Fibroblast of peridontal ligament (primary cell): ENCODE measurements around the gene METTL25B.

Source experiments
- DNase-seq: peaks from one replicate; pipeline ENCODE4 v3.0.0-alpha.2; 2010; ENCODE audit errors: extremely low read depth

Gene METTL25B

DNA sequence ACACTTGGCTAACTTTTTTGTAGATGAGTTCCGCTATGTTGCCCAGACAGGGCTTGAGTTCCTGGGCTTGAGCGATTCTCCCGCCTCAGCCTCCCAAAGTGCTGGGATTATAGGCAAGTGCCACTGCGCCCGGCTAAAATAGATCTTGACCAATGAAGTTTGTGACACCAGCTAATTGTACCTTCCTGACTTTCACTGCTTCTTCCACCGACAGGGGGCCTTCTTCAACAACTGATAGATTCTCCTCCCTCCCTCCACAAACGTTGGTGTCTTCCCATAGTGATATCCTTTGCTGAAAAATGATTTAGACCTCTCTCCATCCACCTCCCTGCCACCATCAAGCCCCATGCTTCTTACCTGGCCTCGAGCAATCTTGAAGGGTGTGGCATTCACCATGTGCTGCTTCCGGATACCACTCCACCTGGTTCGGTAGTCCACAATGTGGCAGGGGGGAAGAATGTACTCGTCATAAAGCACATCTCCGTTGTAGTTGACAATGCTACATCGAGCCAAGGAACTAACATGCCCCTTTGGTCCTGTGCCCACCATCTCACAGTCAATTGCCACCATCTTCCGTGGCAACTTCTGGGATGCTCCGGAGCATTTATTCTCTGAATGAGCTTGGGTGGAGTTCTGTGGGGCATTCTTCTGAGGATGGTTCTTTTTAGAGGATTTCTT lies 1.6 kb upstream of the METTL25B start:
- DNase-seq: peak; percentile 75

DNA sequence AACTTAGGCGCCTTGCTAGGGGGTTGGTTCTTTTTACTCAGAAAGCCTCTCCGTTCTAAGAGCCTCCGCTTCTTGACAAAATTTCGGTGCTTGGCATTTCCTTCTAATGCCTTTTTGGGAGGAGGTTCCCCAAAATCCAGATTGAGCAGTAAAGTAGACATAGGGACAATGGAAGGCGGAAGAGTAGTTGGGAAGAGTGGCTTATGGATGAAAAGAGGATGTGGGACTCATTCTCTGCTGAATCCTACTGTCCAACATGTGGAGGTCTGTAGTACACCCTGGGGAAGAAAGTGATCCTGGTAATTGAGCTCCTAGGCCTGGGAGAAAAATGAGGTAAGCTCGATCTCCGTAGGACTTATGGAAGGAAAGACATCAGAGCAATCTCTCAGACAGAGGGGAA lies 777 bp upstream of the METTL25B start:
- no peak for DNase-seq

DNA sequence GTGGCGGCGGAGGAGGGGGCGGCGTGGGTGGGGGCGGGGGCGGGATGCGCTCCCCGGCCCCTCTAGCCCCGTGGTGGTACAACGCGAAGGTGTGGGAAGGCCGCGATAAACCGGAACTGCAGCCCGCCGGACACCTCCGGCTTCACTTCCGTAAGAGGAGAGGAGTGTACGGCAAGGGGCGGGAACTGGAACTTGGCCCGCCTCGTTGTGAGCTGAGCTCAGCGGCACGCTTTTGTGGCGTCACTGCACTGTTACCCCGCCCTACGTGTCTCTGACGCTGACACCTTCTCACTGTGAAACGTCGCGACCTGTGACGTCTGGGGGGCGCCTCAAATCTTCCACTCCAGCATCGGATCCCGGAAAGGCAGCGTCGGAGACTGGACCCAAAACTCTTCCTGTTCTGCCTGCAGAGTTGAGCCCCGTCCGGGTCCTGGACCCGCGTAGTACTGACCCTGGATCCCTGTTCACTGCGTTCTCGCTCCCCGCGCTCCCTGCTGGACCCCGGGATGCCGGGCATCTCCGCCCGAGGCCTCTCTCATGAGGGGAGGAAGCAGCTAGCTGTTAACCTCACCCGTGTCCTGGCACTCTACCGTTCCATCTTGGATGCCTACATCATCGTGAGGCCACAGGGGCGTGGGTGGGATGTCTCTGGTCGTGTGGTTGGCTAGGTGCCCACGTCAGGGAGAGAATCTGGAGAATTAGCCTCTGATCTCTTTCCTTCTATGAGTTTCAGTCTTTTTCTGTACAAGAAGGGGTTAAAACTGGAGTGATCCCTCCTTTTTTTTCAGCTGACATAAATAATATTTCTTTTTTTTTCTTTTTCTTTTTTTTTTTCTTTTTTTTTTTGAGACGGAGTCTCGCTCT lies 562 bp downstream of the METTL25B start, which contains the start of gene ISG20L2:
ISG20L2 (minus strand) TSS at position 168 of the 864 bp plus-strand sequence. CDS start 1,114 bp downstream, outside the sequence.
- peak; percentile 98 for DNase-seq

DNA sequence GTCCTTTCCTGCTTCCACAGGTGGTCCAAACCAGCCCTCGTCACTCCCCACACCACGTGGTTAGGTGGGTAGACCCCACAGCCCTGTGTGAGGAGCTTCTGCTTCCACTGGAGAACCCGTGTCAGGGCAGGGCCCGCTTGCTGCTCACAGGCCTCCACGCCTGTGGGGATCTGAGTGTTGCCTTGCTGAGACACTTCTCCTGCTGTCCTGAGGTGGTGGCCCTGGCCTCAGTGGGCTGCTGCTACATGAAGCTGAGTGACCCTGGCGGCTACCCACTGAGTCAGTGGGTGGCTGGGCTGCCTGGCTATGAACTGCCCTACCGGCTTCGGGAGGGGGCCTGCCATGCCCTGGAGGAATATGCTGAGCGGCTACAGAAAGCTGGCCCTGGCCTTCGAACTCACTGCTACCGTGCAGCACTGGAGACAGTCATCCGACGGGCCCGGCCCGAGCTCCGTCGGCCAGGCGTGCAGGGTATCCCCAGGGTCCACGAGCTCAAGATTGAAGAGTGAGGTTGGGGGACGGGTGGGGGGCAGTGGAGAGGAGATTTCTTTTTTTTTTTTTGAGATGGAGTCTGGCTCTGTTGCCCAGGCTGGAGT lies 5.8 kb downstream of the METTL25B start:
- DNase-seq: no peak

DNA sequence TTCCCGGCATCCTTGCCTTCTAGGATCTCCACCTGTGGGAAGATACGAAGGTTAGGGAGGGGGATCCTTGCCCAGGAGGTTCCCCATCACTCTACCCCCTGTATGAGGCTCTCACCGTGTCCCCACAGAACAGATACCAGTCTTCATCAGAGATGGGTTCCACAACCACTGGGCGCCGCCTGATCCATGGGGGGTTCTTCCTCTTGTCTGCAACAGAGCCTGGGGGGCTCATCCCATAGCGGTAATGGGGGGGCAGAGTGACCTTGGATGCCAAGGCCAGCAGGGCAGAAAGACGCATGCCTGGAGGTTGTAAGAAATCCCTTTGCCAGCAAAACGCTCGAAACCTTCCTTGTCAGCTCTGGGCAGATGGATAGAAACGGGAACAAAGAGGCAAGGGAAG lies 10.1 kb downstream of the METTL25B start:
- no peak for DNase-seq

DNA sequence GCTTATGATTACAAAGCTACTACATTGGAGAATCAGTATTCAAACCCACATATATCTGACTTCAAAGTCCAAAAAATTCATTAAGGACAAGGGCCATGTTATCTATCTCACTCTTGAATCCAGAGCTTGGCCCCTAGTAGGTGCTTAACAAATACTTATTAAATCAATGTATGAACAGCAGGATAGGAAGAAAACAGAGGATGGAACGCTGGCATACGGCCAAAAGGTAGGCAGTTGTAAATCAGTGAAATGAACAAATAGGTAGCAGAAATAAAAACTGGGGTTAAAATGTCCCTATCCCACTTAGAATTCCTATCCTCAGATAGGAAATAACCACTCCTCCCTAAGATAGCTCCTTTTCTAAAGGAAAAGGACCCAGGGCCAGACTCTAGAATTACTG lies 10.6 kb downstream of the METTL25B start:
- no peak for DNase-seq

DNA sequence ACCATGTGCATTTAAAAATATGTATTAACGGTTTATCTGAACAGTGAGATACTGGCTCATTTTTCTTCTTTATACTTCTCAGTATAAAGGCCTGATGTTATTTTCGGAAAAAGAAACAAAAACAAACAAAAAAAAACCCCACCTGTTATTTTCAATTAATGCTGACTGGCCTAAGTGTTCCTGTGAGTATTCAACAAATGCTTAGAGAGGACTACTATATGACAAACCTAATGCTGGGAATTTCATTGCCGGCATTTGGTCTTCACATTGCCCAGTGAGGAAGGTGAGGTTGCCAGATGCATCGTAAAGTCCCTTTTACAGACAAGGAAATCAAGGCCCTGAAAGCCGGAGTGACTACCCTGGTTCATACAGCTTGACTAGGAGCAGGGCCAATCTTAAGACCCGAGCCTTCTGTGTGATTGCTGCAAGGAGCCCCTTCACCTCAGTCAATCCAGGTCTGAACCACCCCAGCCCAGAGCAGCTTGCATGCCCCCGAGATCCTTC lies 12.0 kb downstream of the METTL25B start:
- no peak for DNase-seq

DNA sequence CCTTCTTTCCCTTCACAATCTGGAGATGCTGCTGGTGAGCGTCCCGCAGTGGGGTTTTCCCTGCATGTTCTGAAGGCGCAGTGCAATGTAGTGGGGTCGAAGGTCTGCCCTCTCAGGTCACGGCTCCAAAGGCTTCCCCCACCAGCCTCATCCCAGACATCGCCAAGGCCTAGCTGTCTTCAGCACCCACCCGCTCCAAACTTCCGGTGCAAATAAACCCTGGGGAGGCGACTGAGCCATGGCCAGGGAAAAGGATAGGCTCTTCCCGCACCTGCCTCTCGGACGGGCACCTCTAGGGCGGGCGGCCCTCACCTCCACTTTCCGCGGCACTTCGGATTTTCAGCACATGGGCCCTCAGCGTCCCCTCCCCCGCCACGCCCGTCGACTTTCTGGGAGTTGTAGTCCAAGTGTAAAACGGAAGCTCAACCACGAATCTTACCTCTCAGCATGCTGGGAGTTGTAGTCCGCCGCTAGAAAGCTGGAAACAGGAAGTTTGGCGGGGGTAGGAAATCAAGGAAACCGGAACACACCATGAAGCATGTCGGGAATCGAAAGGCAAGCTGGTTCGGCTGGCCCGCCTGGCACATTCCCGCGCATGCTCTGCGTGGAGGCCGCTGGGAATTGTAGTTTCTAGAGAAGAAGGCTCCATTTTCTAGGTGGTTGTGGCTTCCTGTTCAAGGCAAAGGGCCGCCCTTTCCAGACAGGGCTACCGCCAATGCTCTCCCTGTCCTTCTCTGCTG lies 12.6 kb downstream of the METTL25B start, which contains the start of gene MRPL24:
MRPL24 (minus strand) TSS at position 348 of the 740 bp plus-strand sequence. CDS start 2,384 bp downstream, outside the sequence.
- peak; percentile 99 for DNase-seq

DNA sequence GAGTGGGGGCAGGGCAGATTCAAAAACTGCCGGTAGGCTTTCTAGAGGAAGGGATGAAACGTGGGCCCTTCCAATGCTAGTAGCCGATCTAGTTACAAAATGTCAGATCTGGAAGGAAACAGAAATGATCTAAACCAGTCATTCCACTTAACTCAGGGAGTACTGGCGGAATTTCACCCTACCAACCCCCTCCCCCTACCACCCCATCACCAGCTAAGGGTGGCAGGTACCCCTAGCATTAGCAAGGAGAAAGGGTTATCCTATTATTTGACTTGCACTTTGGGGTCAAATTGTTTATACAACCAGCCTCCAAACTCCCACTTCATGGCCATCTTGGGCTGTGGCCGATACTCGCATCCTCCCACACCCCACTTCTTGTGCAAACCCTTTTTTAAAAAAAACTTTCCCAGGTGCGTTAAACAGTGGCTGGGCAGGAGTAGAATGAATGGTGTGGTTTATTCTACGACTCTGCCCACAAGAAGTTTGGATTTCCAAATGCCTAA lies 13.3 kb downstream of the METTL25B start:
- no peak for DNase-seq

DNA sequence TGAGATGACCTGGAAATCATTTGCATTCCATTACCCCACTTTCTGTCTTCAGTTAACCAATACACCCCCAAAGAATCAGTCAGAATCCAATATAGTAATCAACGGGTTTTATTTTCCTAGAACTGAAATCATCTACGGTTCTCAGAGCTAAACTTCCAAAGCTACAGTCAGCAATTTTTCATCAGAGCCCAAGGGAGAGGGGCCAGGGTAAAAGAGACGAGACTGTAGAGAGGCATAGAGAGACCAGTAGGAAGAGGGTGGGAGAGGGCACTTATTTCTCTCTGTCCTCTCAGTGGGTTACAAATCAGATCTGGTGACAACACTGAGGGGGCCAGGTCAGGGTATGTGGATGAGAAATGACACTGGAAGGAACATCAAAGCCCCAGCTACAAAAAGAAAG lies 13.7 kb downstream of the METTL25B start:
- DNase-seq: no peak

DNA sequence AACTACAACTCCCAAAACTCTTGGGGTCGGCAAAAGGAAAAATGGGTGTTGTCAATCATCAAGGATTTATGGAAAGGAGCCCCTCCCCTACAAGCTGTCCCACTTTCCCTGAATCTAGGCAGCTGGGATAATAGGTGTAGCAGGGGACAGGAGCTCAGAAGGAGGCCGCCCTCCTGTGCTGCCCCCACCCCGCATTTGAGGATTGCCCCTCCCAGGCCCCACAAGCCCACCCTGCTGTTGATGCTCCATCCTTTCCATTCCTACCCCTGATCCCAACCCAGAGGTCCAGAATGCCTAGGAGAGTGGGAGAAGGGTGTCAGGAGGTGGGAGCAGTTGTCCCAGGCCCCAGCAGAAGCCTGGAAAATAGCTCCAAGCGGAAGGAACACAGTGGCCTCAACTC lies 14.5 kb downstream of the METTL25B start:
- no peak for DNase-seq

DNA sequence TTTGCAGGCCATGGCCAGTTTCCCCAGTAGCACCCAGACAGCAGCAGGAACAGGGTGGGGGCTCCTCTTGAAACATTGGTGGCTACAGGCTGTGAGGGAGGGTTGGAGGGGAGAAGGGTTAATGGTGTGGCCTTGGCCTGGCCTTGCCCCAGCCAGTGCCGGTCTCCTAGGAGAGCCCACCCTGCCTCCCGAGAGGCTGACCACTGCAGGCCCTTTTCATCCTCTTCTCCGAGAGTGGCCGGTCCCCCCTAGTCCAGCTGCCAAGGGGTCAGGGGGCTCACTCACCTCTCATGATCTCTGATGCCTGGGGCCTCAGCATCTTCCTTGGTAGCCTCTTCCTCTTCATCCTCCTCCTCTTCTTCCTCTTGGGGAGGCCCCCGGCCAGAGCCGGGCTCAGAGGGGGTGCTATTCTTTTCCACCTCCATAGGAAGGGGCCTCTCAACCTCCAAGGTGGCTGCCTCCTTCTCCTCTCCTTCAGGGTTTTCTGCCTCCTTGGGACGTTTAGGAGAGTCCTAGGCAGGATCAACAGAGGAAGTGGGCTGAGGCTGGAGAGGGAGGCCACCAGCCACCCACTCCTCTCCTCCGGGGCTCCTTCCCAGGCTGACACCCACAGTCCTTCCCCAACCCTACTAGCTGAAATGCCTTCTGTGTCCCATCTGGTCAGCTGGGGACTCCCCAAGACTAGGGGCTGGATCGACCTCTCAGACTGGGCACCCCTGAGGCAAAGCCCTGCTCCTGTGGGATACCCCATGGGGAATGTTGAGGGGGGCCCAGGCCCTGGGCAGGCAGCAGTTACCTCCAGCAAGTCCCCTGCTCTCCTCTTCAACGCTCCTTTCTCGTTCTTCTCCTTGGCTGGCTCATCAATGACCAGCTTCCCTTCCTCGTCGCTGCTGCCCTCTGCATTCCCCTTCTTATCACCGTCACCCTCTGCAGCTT lies 15.4 kb downstream of the METTL25B start:
- DNase-seq: no peak

DNA sequence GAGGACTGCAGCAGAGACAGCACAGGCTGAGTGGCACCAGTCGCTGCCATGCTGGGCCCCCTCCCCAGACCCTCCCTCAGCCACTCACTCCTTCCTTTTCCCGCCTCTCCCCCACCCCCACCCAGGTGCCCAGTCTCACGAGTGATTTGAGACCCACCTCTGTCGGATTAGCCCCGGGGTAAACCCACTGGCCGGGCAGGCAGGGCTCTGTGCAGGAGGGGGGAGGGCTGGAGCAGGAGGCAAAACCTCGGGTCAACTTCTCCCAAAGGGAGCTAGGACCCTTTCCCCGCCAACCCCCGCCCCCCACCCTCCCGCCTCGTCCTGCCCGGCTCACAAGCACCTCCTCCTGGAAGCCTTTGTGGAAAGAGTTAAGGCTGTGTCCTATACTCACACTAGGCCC lies 16.1 kb downstream of the METTL25B start:
- no peak for DNase-seq

DNA sequence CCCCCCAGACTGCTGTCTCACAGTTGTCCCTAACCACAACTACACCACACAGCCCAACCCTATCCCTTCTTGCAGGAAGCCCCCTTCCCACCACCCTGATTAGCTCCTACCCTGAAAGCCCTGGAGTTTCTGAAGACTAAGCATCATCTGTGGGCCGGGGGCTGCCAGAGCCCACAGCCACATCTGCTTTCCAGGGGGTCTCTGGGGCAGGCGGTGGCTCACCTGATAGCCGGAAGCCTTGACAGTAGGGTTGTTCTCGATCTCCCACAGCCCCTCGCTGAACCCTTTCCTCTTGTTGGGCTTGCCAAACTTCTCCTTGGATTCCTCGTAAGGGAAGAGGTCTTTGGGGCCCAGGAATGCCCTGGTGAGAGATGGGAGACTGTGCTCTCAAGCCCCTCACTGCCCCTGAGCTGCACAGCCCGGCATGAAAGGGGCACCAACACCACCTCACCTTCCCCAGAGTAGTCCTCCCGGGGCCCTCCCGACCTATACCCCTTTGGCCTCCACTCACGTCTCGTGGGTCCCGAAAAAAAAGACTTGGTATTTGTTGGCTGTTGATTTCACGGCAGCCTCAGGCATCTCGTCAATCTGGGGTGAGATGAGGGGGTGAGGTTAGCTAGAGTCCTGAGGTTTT lies 16.6 kb downstream of the METTL25B start:
- no peak for DNase-seq

DNA sequence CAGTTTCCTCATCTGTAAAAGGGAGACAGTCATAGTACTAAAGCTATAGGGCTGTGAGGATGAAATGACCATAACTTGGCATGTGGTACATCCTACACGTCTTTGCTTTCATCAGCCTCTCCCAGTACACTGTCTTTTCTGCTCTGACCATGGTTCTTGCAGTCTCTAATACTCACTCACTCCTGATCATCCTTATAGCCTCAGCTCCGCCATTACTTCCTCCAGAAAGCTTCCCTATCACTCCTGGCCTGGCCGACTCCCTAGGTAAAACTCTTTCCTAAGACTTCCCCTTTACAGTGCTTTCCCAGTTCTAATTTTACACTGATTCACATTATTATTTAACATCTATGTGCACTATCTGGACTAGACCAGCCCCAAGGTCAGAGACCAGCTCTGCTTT lies 17.6 kb downstream of the METTL25B start:
- DNase-seq: no peak

DNA sequence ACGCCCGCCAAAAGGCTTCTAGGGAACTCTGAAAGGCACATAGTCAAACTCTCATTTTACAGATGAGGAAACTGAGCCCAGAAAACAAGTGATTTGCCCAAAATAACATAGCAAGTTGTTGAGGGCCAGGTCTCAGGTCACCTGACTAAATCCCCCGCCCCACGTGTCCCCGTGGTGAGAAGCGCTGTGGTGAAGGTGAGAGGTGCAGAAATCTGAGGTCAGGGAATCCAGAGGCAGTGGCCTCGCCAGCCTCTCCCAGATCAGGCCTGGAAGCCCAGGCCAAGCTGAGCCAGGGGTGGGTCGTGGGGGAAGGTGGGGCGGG lies 18.1 kb downstream of the METTL25B start:
- DNase-seq: no peak

DNA sequence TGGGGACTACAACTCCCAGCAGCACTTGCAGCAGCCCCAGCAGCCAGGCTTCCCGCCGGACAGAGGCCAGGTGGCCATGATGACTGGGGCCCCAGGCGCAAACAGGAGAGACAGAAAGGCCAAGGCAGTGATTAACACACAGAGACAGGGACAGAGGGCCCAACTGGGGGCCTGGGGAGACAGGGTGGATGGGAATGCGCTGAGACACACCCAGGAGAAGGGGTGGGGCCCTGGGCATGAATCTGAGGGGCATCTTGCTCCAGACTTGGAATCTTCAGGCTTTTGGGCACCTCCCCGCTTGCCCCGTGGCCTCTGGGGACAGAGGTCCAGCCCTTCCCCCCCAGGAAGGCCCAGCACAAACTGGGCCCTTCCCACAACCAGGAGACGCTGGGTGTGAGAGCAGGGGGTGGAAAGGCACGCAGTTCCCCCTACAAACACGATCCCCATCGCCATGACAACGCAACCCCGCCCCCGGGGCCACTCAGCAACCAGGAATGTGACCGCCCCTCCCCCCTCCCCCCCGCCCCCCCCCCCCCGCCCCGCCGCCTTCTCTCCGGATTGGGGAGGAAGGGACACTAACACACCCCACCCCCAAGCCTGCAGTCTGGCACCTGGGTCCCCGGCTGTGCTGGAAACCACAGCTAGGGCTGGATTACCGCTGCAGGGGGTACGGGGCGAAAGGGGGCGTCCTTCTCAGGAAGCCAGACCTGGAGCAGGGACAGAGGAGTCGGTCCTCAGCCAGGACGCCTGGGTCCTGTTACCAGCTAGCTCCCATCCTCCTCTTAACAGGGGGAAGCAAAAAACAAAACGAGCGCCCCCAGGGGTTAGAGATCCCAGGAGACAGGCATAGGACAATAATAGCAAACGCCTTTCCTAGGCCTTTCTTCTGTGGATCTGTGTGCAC lies 18.7 kb downstream of the METTL25B start:
- DNase-seq: peak; percentile 92

DNA sequence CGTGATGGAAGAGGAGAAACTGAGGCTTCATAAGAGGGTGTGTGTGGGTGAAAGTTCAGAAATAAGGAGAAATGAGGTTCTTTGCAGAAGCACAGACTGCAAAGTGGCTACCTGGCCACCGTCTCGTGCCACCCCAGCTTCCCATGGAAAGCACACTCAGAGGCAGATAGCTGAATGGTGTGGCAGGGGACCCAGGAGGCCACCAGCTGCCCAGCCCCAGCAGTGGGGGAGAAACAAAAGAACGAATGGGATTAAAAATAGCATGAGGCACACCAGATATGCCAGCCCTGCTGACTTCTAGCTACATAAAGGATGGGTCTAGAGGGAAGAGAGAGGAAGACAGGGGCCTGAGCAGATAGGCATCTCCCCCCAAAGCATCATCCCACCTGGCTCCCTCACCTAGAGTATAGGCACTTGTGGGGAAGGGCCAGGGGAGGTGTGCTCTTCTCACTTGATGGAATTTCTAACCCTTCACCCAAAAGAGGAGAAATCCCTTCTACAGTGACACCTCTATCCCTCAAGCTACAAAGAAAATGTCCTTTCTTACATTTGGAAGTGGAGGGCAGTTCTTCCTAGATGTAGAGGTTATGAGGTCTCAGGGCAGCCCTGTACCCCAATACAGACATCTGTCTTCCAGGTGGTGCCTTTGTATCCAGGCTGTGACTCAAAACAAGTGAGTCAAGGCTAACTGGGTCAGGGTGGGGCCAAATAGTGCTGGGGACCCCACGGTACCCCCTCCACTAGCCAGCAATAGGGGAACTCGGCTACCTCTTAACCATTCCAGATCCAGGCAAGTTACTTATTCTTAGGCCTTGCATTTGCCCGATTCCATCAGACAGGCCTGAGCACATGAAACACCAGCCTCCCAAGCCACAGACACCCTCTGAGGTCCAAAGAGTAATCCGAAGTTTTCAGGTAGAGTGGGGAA lies 19.7 kb downstream of the METTL25B start:
- DNase-seq: no peak
